Fibroblast of lung (primary cell): ENCODE results near the gene MYADM. TPM values are rescaled to one million over a fixed set of nuclear protein-coding genes. Genes with fewer than 3 reads are reported as not detected.

Experiments
- DNase-seq, 2 donors: peaks; one replicate each; pipeline versions ENCODE4 v3.0.0 to v3.0.0-alpha.2; 2010; ENCODE audit warnings: low read depth in 2 of 2
- H2AFZ ChIP-seq: 2 replicates; pipeline ENCODE4 v1.5.1; 2012; ENCODE audit warnings: low read length, control low read depth, inconsistent platforms
- H3K27ac ChIP-seq: 2 replicates; pipeline ENCODE4 v1.5.1; 2011; ENCODE audit warnings: low read length, control low read depth; ENCODE audit not compliant: insufficient read depth
- H3K27me3 ChIP-seq: 2 replicates; pipeline ENCODE4 v1.5.1; 2011; ENCODE audit warnings: mild to moderate bottlenecking, low read length; ENCODE audit not compliant: control insufficient read depth, insufficient read depth
- H3K36me3 ChIP-seq: 2 replicates; pipeline ENCODE4 v1.5.1; 2011; ENCODE audit warnings: low read length; ENCODE audit not compliant: control insufficient read depth, insufficient read depth
- H3K4me1 ChIP-seq: 2 replicates; pipeline ENCODE4 v1.5.1; 2011; ENCODE audit warnings: low read length; ENCODE audit not compliant: control insufficient read depth, insufficient read depth; ENCODE audit errors: extremely low read depth
- H3K4me2 ChIP-seq: 2 replicates; pipeline ENCODE4 v1.5.1; 2011; ENCODE audit warnings: low read length, control low read depth; ENCODE audit not compliant: insufficient read depth; ENCODE audit errors: extremely low read depth
- H3K4me3 ChIP-seq, 4 experiments: fragments of 200-600 bp in 1 of 4; sonication (generic) in 1 of 4; replicated peaks in 1 of 4; 2 replicates each; pipeline ENCODE4 v1.5.1; 2011 to 2016; ENCODE audit warnings: low read length in 4 of 4, low read depth in 3 of 4, mild to moderate bottlenecking in 3 of 4, control low read depth in 2 of 4, inconsistent platforms in 1 of 4, mixed read lengths in 1 of 4; ENCODE audit not compliant: insufficient read depth in 1 of 4; ENCODE audit errors: control extremely low read depth in 1 of 4
- H3K79me2 ChIP-seq: 2 replicates; pipeline ENCODE4 v1.5.1; 2012; ENCODE audit warnings: mild to moderate bottlenecking, low read length, inconsistent platforms; ENCODE audit not compliant: control insufficient read depth, insufficient read depth
- H3K9ac ChIP-seq: 2 replicates; pipeline ENCODE4 v1.5.1; 2011; ENCODE audit warnings: mild to moderate bottlenecking, low read length, control low read depth; ENCODE audit not compliant: insufficient read depth
- H3K9me3 ChIP-seq: 2 replicates; pipeline ENCODE4 v1.5.1; 2012; ENCODE audit warnings: low read depth, low read length; ENCODE audit not compliant: control insufficient read depth, insufficient read depth
- H4K20me1 ChIP-seq: 2 replicates; pipeline ENCODE4 v1.5.1; 2011; ENCODE audit warnings: low read length; ENCODE audit not compliant: control insufficient read depth, insufficient read depth; ENCODE audit errors: extremely low read depth
- EZH2 ChIP-seq: IDR thresholded peaks from 2 replicates; pipeline ENCODE4 v1.5.1; 2012; ENCODE audit warnings: low read length, control low read depth, mild to moderate bottlenecking; ENCODE audit errors: missing control alignments
- polyA plus RNA-seq, 2 donors: library from polyadenylated mRNA; depleted of rRNA in 1 of 2; stranded (reverse) in 1 of 2; unstranded in 1 of 2; fragments of >200 nt; gene quantifications; 2 replicates each; pipeline ENCODE4 v1.2.1, GENCODE V29; 2011 to 2012; ENCODE audit warnings: missing spikeins in 1 of 2
- total RNA-seq: library from RNA; depleted of rRNA; stranded (reverse); fragments of >200 nt; gene quantifications from 2 replicates; pipeline ENCODE4 v1.2.1, GENCODE V29; 2014
- TF ChIP-seq, protein P1 (sequence below), 2 donors: IDR thresholded peaks in 1 of 2; conservative IDR thresholded peaks in 1 of 2; 1 replicate in 1 of 2; 2 replicates in 1 of 2; pipeline ENCODE4 v1.5.1; 2011 to 2012; ENCODE audit warnings: low read length in 2 of 2, control low read depth in 1 of 2, inconsistent platforms in 1 of 2, low read depth in 1 of 2, mild to moderate bottlenecking in 1 of 2

Gene MYADM
- total and polyA plus RNA-seq, 2 donors (not counting 1 experiment from before 2014, with no cell fraction given) = 9.1 to 51.5 TPM

GRCh38 chr19:53880711-53881481 is 13.2 kb downstream of the MYADM start:
- H3K9ac ChIP-seq = no peak overlapping the region
- no peak overlapping the region for H3K27ac ChIP-seq
- peak overlapping the region; percentile 64 for H3K4me2 ChIP-seq
- H3K36me3 ChIP-seq = no peaks in the 10 kb centered on the region
- peak overlapping the region in 2 of 4 experiments; percentile 22 to 48 for H3K4me3 ChIP-seq
- peaks cover 47% of the 10 kb centered on the region for H3K27me3 ChIP-seq
- H4K20me1 ChIP-seq = no peaks in the 10 kb centered on the region
- DNase-seq = no peak
- peaks cover 8% of the 10 kb centered on the region for H3K4me1 ChIP-seq
- no peaks in the 10 kb centered on the region for H3K9me3 ChIP-seq
- no peak overlapping the region for H2AFZ ChIP-seq
- no peak for TF ChIP-seq EZH2
- TF ChIP-seq, protein P1, sequence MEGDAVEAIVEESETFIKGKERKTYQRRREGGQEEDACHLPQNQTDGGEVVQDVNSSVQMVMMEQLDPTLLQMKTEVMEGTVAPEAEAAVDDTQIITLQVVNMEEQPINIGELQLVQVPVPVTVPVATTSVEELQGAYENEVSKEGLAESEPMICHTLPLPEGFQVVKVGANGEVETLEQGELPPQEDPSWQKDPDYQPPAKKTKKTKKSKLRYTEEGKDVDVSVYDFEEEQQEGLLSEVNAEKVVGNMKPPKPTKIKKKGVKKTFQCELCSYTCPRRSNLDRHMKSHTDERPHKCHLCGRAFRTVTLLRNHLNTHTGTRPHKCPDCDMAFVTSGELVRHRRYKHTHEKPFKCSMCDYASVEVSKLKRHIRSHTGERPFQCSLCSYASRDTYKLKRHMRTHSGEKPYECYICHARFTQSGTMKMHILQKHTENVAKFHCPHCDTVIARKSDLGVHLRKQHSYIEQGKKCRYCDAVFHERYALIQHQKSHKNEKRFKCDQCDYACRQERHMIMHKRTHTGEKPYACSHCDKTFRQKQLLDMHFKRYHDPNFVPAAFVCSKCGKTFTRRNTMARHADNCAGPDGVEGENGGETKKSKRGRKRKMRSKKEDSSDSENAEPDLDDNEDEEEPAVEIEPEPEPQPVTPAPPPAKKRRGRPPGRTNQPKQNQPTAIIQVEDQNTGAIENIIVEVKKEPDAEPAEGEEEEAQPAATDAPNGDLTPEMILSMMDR (conservative IDR thresholded peaks at IDR 0.05 in 1 of 2, IDR thresholded peaks at IDR 0.05 in 1 of 2; ENCODE audit: low read depth in 1 of 2, low read length in 2 of 2) = no peak
- H3K79me2 ChIP-seq = no peaks in the 10 kb centered on the region

DNA sequence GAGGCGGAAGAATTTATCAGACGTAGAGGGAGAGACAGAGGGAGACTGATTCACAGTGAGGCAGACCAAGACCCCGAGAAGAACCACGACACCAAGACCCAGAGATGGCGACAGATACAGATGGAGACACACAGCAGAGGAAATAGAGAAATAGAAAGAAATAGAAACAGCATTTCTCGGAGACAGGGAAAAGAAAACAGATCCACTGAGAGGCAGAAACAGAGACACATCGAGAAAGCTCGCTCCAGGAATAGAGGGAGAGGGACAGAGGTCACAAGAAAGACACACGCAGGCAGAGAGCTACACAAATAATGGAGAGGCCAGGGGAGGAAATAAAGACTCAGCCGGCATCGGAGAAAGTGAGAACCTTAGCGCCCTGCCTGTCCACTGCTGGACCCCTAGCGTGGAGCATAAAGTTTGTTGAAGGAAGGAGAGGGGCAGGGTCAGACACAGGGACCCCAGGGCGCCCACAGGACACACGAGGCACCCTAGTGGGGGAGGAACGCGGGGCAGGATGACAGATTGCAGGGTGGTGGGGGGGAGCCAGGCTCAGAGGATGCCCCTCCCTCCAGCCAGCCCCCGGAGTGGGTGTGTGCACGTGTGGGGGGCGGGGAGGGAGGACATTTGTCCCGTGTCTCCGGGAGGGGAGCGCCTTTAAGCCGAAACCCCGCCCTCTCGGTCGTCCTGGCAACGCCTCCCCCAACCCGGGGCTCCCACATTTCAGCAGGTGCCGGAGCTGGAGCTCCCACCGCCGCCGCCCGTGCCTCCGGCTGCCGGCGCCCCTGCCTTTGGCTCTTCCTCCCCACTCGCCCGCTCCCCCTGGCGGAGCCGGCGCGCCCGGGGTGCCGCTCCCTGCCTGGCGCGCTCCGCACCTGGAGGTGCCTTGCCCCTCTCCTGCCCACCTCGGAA is 14.1 kb downstream of the MYADM start, which contains the start of gene PRKCG:
Gene PRKCG, plus strand, starts transcription at position 716 of the 909 bp plus-strand sequence. CDS start 298 bp downstream, outside the sequence.
- Histone ChIP-seq H3K4me2 (peak within 1 kb of the TSS; percentile 64), H3K9ac (no peak within 1 kb of the TSS), H2AFZ (no peak within 1 kb of the TSS), H3K27ac (no peak within 1 kb of the TSS), H3K9me3 (no peaks in the 10 kb centered on the region), H3K4me3 (peak within 1 kb of the TSS; percentile 7 to 48 (median 29)), H3K36me3 (no peaks in the 10 kb centered on the region), H3K4me1 (peaks cover 8% of the 10 kb centered on the region), H3K27me3 (peaks cover 47% of the 10 kb centered on the region), H4K20me1 (no peaks in the 10 kb centered on the region), H3K79me2 (no peaks in the 10 kb centered on the region)
- DNase-seq = no peak
- peak; percentile 45 for TF ChIP-seq EZH2
- TF ChIP-seq, protein P1 (conservative IDR thresholded peaks at IDR 0.05 in 1 of 2, IDR thresholded peaks at IDR 0.05 in 1 of 2; ENCODE audit: low read depth in 1 of 2, low read length in 2 of 2) = peak; percentile 15 to 44
